Kidney tubule cell (primary cell): ENCODE results near the gene RAB40A.

ENCODE experiments used
- DNase-seq: peaks from one replicate; pipeline ENCODE4 v3.0.0-alpha.2; 2018; ENCODE audit warnings: low spot score

Gene RAB40A

DNA sequence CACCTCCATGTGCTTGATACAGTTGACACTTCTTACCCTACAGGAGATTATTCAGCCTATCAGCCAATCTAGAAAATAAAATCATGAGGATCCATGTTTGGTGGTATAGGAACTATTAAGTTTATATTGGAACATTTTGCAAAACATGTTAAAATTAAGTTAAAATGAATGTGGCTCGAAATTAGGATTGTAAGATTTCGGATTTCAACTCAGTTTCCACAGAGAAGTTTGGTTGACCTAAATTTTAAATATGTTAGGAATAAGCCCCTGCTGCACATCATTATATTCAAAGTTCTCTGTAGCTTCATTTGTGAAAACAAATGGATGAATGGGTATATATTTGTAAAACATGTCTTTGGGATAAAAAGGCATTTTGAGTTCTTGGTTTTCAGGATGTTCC is at the start of gene RAB40A:
TSS of gene RAB40A (minus strand) at position 101 of the 400 bp plus-strand sequence. CDS start 18,733 bp downstream, outside the sequence.
- DNase-seq = no peak

DNA sequence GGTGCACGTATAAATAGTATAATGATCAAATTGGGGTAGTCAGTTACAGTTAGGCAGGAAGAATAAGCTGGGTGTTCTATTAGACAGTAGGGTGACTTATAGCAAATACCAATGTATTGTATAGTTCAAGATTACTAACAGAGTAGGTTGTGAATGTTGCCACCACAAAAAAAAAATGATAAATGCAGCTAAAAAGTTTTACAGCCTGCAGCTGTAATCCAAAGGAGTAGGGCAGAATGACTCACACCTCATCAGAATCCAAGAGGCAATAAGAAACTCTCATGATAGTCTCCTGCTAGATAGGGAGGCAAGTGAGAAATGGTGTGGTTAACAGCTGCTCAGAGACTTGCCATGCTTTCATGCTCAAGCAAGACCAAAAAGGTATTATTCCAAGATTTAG is 46.5 kb upstream of the RAB40A start:
- peak; percentile 22 for DNase-seq

- DNase-seq = no peak
These were observed 45.9 kb upstream of the RAB40A start for GRCh38 chrX:103565197-103565596.

DNA sequence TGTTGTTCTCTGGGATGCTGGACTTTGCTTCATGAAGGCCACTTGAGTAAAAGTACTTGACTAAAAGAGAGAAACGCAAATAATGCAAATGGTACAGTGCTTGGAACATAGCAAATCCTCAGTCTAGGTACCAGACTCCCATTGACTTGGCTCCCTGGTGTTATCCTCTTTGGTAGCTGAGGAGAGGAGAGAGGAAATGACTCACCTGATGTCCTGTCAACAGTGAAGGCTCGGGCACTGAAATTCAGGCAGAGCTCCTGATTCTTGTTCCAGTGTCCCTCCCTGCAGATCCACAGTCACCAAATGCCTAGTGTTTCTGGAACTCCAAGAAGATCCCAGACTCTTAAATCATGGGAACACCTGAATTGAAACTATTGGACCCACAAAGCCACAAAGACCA is 43.5 kb upstream of the RAB40A start:
- DNase-seq = peak; percentile 13

DNA sequence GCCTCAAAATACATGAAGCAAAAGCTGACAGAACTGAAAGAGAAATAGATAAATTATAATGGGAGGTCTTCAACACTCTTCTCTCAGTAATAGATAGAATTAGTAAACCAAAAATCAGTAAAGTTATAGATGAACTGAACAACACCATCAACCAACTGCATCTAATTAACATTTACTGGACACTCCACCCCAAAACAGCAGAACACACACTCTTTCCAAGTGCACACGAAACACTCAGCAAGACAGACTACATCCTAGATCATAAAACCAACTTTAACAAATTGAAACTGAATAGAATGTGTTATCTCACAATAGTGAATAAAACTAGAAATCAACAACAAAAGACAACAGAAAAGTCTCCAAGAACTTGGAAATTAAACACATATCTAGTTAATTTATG is 41.0 kb upstream of the RAB40A start:
- no peak for DNase-seq

- peak; percentile 51 for DNase-seq
These were observed 37.8 kb upstream of the RAB40A start for GRCh38 chrX:103556963-103557612.

DNA sequence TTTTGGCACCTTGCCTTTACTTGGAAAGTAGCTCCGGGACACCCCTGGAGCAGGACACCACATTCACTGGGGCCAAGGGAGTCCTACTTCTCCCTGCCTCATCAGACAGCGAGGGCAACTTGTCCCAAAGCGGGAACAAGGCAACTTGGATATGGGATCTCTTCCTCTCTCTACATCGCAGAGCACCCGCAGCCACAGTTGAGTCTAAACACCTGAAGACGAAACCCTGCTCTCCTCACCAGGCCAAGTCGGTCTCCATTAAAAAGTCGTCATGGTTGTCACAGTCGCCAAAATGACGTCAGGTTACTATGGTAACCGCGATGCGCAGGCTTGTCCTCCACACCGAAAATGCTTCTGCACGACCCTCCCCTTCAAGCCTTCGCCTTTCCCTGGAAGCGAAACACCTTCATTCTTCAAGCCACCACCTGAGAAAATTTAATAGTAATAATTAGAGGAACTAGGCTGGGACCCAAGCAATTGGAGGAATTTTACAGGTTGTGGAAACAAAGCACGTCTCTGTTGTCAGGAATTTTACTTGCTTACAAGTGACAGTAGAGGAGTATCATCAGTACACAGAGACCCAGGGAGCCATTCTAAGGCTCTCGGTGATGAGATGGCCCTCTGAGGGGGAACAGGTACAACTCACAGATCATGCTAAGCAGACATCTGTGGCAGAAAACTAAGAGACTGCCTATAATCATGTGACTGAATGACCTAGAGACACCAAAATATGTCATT is 35.6 kb upstream of the RAB40A start:
- DNase-seq = peak; percentile 69

DNA sequence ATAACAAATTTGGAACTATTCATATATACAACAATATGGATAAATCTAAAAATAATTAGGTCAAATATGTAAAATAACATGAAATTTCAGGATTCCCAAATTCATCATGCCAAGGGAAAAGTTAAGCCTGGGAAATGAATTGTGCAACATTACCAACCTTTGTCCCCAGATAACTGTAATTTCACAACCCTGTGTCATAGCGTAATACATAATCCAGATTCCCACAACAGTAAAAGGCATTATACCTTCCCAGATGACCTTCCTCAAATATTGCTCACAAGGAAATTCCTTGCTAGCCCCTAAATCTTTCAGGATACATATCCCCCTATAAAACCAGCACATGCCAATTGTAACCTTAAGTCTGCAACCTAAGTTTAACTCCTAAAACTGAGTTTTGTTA is 32.9 kb upstream of the RAB40A start:
- no peak for DNase-seq

DNA sequence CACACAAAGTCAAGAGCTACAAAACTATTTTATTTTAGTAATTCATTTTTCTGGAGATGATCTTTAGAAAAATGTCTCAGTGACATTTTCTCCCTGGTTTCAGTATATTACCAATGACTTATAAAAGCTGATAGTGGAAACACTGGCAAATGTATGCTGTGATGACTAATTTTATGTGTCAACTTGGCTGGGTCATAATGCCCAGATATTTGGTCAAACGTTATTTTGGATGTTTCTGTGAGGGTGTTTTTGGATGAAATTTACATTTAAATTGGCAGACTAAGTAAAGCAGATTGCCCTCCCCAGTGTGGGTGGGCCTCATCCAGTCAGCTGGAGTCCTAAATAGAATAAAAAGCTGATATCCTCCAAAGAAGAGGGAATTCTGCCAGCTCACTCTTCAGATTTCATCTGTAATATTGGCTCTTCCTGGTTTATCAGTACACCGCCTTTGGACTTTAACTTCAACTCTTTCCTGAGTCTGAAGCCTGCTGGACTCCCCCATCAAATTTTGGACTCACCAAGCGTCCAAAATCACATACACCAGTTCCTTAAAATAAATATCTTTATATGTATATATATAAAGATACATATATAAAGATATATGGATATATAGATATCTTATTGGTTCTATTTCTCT is 31.2 kb upstream of the RAB40A start:
- no peak for DNase-seq

- DNase-seq = no peak
These were observed 30.6 kb upstream of the RAB40A start for GRCh38 chrX:103549916-103550315.

- peak; percentile 2 for DNase-seq
These were observed 20.9 kb upstream of the RAB40A start for GRCh38 chrX:103540145-103540544.

DNA sequence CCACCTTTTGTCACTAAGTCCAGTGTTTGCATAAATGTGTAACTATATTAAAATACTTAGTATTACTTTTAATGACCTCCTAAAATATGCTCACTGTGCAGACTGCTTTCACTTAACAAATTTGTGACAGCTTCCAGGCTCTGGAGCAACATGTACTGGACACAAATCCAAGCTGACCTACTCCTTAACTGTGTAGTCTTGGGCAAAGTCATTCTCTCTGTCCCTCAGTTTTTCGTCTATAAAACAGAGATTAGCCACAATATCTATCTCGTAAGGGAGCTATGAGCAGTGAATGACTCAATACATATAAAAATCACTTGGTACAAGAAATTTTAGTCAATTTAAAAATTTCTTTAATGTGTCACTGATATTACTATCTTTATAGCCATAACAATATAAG is 20.4 kb upstream of the RAB40A start:
- no peak for DNase-seq

- no peak for DNase-seq
These were observed 19.4 kb upstream of the RAB40A start for GRCh38 chrX:103538728-103539127.

DNA sequence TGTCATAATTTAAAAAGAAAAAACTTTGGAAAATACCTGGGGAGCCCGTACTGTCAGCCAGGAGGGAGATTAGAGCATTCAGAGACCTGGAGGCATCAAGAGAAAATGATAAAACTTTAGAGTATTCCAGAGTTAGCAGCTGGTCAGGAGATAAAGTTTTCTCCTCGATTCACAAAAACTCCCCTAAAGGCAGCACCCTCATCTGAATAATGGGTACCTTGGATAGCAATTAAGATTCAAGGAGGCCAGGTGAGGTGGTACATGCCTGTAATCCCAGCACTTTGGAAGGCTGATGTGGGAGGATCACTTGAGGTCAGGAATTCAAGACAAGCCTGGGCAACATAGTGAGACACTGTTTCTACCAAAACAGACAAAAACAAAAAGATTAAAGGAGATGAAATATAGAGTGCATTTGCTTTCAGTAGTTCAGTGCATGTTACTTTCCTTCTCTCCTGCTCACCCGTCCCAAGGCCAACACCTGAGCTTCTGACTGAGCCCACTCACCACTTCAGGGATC is 18.6 kb upstream of the RAB40A start:
- no peak for DNase-seq

DNA sequence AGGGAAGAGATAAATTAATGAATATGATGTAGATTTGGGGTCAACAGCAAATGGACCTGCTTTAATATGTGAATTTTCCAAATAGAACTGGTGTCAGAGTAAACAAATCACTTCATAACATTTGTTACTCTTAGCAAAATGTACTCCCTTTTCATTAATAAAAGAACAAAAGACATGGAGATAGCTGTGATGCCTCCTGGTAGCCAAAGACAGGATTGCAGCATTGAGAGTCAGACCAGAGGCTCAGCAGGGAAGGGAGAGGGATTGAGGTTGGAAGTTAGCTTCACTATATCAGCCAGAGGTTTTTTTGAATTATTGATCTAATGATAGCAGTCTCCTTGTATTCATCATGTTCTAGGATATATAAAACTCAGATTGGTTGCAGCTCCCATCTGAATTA is 17.4 kb upstream of the RAB40A start:
- DNase-seq = no peak

GRCh38 chrX:103536071-103536470 is 16.8 kb upstream of the RAB40A start:
- no peak for DNase-seq

- no peak for DNase-seq
These were observed 15.9 kb upstream of the RAB40A start for GRCh38 chrX:103535206-103535605.

GRCh38 chrX:103533511-103534216 is 14.4 kb upstream of the RAB40A start:
- DNase-seq = peak; percentile 71

GRCh38 chrX:103531002-103531401 is 11.7 kb upstream of the RAB40A start:
- DNase-seq = no peak

GRCh38 chrX:103530545-103530944 is 11.3 kb upstream of the RAB40A start:
- DNase-seq = no peak

- DNase-seq = no peak
These were observed 10.3 kb upstream of the RAB40A start for GRCh38 chrX:103529550-103529949.

DNA sequence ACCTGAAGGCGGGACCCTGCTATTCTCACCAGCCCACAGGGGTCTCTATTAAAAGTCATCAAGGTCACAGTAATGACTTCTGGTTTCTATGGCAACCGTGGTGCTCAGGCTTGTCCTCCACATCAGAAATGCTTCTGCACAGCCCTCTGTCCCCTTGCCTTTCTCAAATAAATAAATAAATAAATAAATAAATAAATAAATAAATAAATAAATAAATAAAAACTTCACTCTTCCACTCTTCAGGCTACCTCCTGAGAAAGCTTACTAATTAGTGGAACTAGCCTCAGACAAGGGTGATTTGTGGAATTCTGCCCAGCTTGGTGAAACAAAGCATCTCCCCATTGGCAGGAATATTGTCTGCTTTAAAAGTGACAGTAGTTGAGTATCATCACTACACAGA is 5.5 kb upstream of the RAB40A start:
- no peak for DNase-seq
